Measurements from ENCODE around the gene GSC2. TPM values are rescaled to one million over a fixed set of nuclear protein-coding genes. Genes with fewer than 3 reads are reported as not detected.

The GSC2 gene
- total and polyA plus RNA-seq, 2 of the 4 experiments (the other 2 are of a cell fraction) = not detected

DNA sequence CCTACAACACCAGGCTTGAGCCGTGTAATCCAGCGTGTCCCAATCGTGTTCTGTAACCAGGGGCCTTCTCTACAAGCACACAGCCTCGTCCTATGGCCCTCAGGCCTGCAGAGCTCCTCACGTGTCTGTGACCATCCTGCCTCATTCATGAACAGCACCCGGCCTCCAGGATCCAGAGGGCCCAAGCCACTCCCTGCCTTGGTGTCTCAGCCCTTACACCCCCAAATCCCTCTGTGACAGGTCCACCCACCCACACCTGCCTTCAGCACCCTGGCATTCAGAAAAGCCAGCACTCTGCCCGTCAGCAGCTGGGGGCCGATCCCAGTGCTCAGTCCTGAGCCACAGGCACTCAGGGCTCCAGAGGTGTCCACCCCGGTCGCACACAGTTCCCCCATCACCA is 13.2 kb downstream of the GSC2 start (continued):
- TF ChIP-seq ELK1 (IDR thresholded peaks at IDR 0.05; ENCODE audit: borderline replicate concordance, low read depth, low read length) = no peak
- no peak for TF ChIP-seq RAD21 (IDR thresholded peaks at IDR 0.05; ENCODE audit: low read length)

DNA sequence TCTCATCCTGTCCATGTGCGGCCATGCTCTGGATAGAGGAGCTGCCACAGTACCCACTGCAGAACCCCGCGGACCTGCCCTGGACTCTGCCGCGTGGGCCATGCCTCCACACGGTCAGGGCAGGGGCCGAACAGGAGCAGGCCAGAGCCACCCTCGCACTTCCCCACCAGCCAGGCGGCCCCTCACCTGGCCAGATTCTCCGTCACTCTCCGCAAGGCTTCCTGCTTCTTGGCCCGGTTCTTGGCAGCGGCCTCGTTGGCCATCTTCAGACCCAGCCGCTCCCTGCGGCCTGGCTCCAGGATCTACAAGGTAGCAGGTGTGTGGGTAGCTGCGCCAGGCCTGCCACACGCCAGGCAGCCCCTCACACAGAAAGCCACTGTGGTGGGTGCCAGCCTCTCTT is 15.2 kb downstream of the GSC2 start:
- H3K4me3 ChIP-seq (ENCODE audit: insufficient read depth, low read depth, low read length) = no peak overlapping the region
- no peak overlapping the region for H3K4me2 ChIP-seq (ENCODE audit: low read depth, low read length)
- no peak overlapping the region for H2AK9ac ChIP-seq (replicated peaks; ENCODE audit: low read depth, low read length, poor library complexity)
- no peak overlapping the region for H3K23ac ChIP-seq (ENCODE audit: low read depth, low read length)
- H4K5ac ChIP-seq (ENCODE audit: low read depth, low read length) = no peak overlapping the region
- H4K91ac ChIP-seq (ENCODE audit: insufficient read depth, low read depth, low read length) = no peak overlapping the region
- no peaks in the 10 kb centered on the region for H3K9me3 ChIP-seq (ENCODE audit: control insufficient read depth, insufficient read depth, low read length)
- WGBS, 2 experiments (ENCODE audit: extremely low coverage in 2 of 2, insufficient read length in 1 of 2) = 96% methylated on average over 13 of the region's 18 CpGs; no CpG with 5 or more reads in 1 of the 2 experiments
- dilution Hi-C loops (cut with HindIII; ENCODE audit: low sequenced_read_pairs, unreplicated experiment) (no loop called here), in situ Hi-C loops (cut with MboI; ENCODE audit: low sequenced_read_pairs) (no loop called here), intact Hi-C loops (cut with micrococcal nuclease) (no loop called here)
- H3K56ac ChIP-seq (ENCODE audit: extremely low read depth, insufficient read depth, low read length) = no peak overlapping the region
- H3K14ac ChIP-seq (replicated peaks; ENCODE audit: low read depth, low read length) = no peak overlapping the region
- H2AK5ac ChIP-seq (ENCODE audit: low read depth, low read length) = no peak overlapping the region
- no peaks in the 10 kb centered on the region; the same call in 1 of the 2 replicates for H4K20me1 ChIP-seq (ENCODE audit: insufficient read depth, low read length)
- no peak overlapping the region for H3K27ac ChIP-seq (ENCODE audit: insufficient read depth, low read length)
- no peak overlapping the region for H2BK5ac ChIP-seq (ENCODE audit: low read depth, low read length, poor library complexity, severe bottlenecking)
- H2BK15ac ChIP-seq (ENCODE audit: low read depth, low read length) = no peak overlapping the region
- H3K4me1 ChIP-seq (ENCODE audit: control insufficient read depth, insufficient read depth, low read length) = no peaks in the 10 kb centered on the region
- H3K18ac ChIP-seq (ENCODE audit: low read depth, low read length) = no peak overlapping the region
- no peak overlapping the region for H3K4ac ChIP-seq (ENCODE audit: low read depth, low read length)
- no peak for ATAC-seq (ENCODE audit: low read depth)
- H3K9me1 ChIP-seq (ENCODE audit: insufficient read depth, low read length) = no peaks in the 10 kb centered on the region
- no peaks in the 10 kb centered on the region for H3K27me3 ChIP-seq (ENCODE audit: control insufficient read depth, insufficient read depth, low read length)
- POLR2A ChIA-PET (ENCODE audit: unreplicated experiment) = no interaction called here
- no peak for DNase-seq
- no peak overlapping the region for H2AFZ ChIP-seq (replicated peaks; ENCODE audit: low read length, poor library complexity)
- H2BK20ac ChIP-seq (ENCODE audit: low read depth, low read length) = no peak overlapping the region
- H2BK120ac ChIP-seq (ENCODE audit: low read depth, low read length) = no peak overlapping the region
- H4K8ac ChIP-seq (ENCODE audit: low read depth in 2 of 2, low read length in 2 of 2) = no peak overlapping the region
- CTCF ChIA-PET = no interaction called here
- no peaks in the 10 kb centered on the region for H3K79me1 ChIP-seq (ENCODE audit: low read depth in 1 of 2, low read length in 2 of 2)
- H3K36me3 ChIP-seq (ENCODE audit: control insufficient read depth, insufficient read depth, low read length) = peaks cover 73% of the 10 kb centered on the region
- H3K9ac ChIP-seq (ENCODE audit: low read depth, low read length) = no peak overlapping the region
- no TSS peak for BruUV-seq (replicated peaks)
- TF ChIP-seq ELK1 (IDR thresholded peaks at IDR 0.05; ENCODE audit: borderline replicate concordance, low read depth, low read length) = no peak
- TF ChIP-seq MAZ (IDR thresholded peaks at IDR 0.05; ENCODE audit: borderline replicate concordance, low read depth, low read length) = no peak
- TF ChIP-seq, protein P1, sequence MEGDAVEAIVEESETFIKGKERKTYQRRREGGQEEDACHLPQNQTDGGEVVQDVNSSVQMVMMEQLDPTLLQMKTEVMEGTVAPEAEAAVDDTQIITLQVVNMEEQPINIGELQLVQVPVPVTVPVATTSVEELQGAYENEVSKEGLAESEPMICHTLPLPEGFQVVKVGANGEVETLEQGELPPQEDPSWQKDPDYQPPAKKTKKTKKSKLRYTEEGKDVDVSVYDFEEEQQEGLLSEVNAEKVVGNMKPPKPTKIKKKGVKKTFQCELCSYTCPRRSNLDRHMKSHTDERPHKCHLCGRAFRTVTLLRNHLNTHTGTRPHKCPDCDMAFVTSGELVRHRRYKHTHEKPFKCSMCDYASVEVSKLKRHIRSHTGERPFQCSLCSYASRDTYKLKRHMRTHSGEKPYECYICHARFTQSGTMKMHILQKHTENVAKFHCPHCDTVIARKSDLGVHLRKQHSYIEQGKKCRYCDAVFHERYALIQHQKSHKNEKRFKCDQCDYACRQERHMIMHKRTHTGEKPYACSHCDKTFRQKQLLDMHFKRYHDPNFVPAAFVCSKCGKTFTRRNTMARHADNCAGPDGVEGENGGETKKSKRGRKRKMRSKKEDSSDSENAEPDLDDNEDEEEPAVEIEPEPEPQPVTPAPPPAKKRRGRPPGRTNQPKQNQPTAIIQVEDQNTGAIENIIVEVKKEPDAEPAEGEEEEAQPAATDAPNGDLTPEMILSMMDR (conservative IDR thresholded peaks at IDR 0.05; ENCODE audit: low read depth, low read length) = no peak
- no peak for TF ChIP-seq CEBPB (IDR thresholded peaks at IDR 0.05; ENCODE audit: low read depth, low read length)
- TF ChIP-seq RAD21 (IDR thresholded peaks at IDR 0.05; ENCODE audit: low read length) = no peak
- no peak for TF ChIP-seq NFE2L2 (IDR thresholded peaks at IDR 0.05; ENCODE audit: low read depth, low read length)
- TF ChIP-seq CHD1 (IDR thresholded peaks at IDR 0.05; ENCODE audit: low read depth, low read length) = no peak
- no peak for TF ChIP-seq MAFK (IDR thresholded peaks at IDR 0.05; ENCODE audit: low read depth, low read length)
- TF ChIP-seq RFX5 (IDR thresholded peaks at IDR 0.05; ENCODE audit: low read depth, low read length) = no peak
- TF ChIP-seq, protein P2, sequence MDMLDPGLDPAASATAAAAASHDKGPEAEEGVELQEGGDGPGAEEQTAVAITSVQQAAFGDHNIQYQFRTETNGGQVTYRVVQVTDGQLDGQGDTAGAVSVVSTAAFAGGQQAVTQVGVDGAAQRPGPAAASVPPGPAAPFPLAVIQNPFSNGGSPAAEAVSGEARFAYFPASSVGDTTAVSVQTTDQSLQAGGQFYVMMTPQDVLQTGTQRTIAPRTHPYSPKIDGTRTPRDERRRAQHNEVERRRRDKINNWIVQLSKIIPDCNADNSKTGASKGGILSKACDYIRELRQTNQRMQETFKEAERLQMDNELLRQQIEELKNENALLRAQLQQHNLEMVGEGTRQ (IDR thresholded peaks at IDR 0.05; ENCODE audit: low read depth, low read length) = no peak
- no peak for TF ChIP-seq MXI1 (IDR thresholded peaks at IDR 0.05; ENCODE audit: borderline replicate concordance, low read depth, low read length)
- no peak for TF ChIP-seq FOS (IDR thresholded peaks at IDR 0.05; ENCODE audit: low read depth, low read length)

Data from IMR-90 (cell line).